ENCODE measurements around the gene CDKL5.
A peak's percentile ranks its signal among the peaks of the same experiment; 100 is the strongest.
"Not testable (repeated sequence)": the region's sequence is repeated elsewhere in the genome, so short reads cannot be mapped to it uniquely, and the experiment has no call there.

The CDKL5 gene

DNA sequence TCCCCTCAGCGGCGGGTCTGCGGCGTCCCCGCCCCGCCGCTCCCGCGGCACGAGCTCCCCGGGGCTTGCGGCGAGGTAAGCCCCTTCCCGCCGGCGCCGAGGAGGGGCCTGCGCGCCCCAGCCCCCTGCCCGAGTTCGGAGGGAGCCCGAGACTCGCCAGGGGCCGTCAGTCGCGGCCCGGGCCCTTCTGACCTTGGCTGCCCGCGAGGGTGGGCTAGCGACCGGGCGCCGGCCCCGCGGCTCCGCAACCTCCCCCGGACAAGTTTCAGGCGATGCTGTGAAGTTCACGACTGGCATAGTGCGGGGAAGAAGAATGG, 554 bp downstream of the CDKL5 start:
- H3K9me2 ChIP-seq (replicated peaks; ENCODE audit: low read depth, low read length), result no peaks in the 10 kb centered on the region
- peak overlapping the region; percentile 77 for H3K4me2 ChIP-seq (ENCODE audit: low read depth, low read length, poor library complexity, severe bottlenecking)
- H3K36me3 ChIP-seq (ENCODE audit: insufficient read depth, low read length), result no peaks in the 10 kb centered on the region
- no peak for TF ChIP-seq EZH2phosphoT487 (IDR thresholded peaks at IDR 0.05; ENCODE audit: borderline replicate concordance)
- TF ChIP-seq, protein P1, sequence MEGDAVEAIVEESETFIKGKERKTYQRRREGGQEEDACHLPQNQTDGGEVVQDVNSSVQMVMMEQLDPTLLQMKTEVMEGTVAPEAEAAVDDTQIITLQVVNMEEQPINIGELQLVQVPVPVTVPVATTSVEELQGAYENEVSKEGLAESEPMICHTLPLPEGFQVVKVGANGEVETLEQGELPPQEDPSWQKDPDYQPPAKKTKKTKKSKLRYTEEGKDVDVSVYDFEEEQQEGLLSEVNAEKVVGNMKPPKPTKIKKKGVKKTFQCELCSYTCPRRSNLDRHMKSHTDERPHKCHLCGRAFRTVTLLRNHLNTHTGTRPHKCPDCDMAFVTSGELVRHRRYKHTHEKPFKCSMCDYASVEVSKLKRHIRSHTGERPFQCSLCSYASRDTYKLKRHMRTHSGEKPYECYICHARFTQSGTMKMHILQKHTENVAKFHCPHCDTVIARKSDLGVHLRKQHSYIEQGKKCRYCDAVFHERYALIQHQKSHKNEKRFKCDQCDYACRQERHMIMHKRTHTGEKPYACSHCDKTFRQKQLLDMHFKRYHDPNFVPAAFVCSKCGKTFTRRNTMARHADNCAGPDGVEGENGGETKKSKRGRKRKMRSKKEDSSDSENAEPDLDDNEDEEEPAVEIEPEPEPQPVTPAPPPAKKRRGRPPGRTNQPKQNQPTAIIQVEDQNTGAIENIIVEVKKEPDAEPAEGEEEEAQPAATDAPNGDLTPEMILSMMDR (conservative IDR thresholded peaks at IDR 0.05; ENCODE audit: low read length), result no peak
- peak overlapping the region; percentile 70 for H3K9ac ChIP-seq (ENCODE audit: low read depth, low read length, poor library complexity, severe bottlenecking)
- no peaks in the 10 kb centered on the region for H3K27me3 ChIP-seq (ENCODE audit: insufficient read depth, low read length, poor library complexity, severe bottlenecking)
- H4K20me1 ChIP-seq (ENCODE audit: insufficient read depth, low read length, poor library complexity, severe bottlenecking), result no peaks in the 10 kb centered on the region
- H3K9me3 ChIP-seq (ENCODE audit: insufficient read depth, low read depth, low read length), result no peaks in the 10 kb centered on the region
- H3K4me3 ChIP-seq (ENCODE audit: low read length, poor library complexity, severe bottlenecking), result peak overlapping the region; percentile 81
- H3F3A ChIP-seq (ENCODE audit: low read depth), result no peaks in the 10 kb centered on the region
- H3K79me2 ChIP-seq (ENCODE audit: insufficient read depth, low read length), result no peaks in the 10 kb centered on the region
- peak overlapping the region; percentile 87 for H2AFZ ChIP-seq (ENCODE audit: low read length)
- peaks cover 5% of the 10 kb centered on the region for H3K4me1 ChIP-seq (ENCODE audit: insufficient read depth, low read length, poor library complexity, severe bottlenecking)

DNA sequence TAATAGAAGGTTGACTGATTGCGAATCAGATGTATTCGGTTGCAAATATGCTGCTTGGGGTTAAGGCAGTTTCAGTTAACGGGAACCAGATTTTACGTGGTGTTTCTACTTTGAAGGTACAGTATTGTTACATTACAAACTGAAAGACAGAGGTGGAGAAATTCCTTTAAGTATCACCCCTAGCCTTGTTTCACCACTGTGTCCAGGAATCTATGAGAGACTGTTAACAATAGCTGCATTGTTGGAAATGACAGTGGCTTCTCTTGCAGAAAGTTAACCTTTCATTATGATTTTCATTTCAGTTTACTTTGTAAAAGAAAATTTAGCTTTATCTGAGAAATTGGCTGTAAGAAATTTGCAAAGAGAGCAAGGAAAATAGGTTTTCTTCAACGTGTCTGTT, 2.6 kb downstream of the CDKL5 start:
- Histone ChIP-seq H3K4me2 (ENCODE audit: low read depth, low read length, poor library complexity, severe bottlenecking) (peak overlapping the region; percentile 77), H3K4me3 (ENCODE audit: low read length, poor library complexity, severe bottlenecking) (no peak overlapping the region), H3K27me3 (ENCODE audit: insufficient read depth, low read length, poor library complexity, severe bottlenecking) (no peaks in the 10 kb centered on the region), H3K4me1 (ENCODE audit: insufficient read depth, low read length, poor library complexity, severe bottlenecking) (peaks cover 5% of the 10 kb centered on the region), H3K9ac (ENCODE audit: low read depth, low read length, poor library complexity, severe bottlenecking) (no peak overlapping the region), H3K9me2 (replicated peaks; ENCODE audit: low read depth, low read length) (no peaks in the 10 kb centered on the region), H2AFZ (ENCODE audit: low read length) (no peak overlapping the region), H3K9me3 (ENCODE audit: insufficient read depth, low read depth, low read length) (no peaks in the 10 kb centered on the region), H3F3A (ENCODE audit: low read depth) (no peaks in the 10 kb centered on the region), H3K36me3 (ENCODE audit: insufficient read depth, low read length) (no peaks in the 10 kb centered on the region), H4K20me1 (ENCODE audit: insufficient read depth, low read length, poor library complexity, severe bottlenecking) (no peaks in the 10 kb centered on the region), H3K79me2 (ENCODE audit: insufficient read depth, low read length) (no peaks in the 10 kb centered on the region)
- TF ChIP-seq, protein P1 (conservative IDR thresholded peaks at IDR 0.05; ENCODE audit: low read length), result no peak
- TF ChIP-seq EZH2phosphoT487 (IDR thresholded peaks at IDR 0.05; ENCODE audit: borderline replicate concordance), result no peak

DNA sequence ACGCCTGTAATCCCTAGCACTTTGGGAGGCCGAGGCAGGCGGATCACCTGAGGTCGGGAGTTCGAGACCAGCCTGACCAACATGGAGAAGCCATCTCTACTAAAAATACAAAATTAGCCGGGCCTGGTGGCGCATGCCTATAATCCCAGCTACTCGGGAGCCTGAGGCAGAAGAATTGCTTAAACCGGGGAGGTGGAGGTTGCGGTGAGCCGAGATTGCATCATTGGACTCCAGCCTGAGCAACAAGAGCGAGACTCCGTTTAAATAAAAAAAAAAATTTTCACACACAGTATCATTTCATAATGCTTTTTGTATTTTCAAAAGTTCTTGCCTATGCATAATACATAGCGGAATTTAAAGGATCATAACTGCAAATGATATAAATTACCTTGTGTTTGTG, 7.9 kb downstream of the CDKL5 start:
- not testable (repeated sequence) for H3K9me2 ChIP-seq (replicated peaks; ENCODE audit: low read depth, low read length); H3K27me3 ChIP-seq (ENCODE audit: insufficient read depth, low read length, poor library complexity, severe bottlenecking); H2AFZ ChIP-seq (ENCODE audit: low read length); H3K9me3 ChIP-seq (ENCODE audit: insufficient read depth, low read depth, low read length); H3K9ac ChIP-seq (ENCODE audit: low read depth, low read length, poor library complexity, severe bottlenecking); H3K4me1 ChIP-seq (ENCODE audit: insufficient read depth, low read length, poor library complexity, severe bottlenecking); H3F3A ChIP-seq (ENCODE audit: low read depth); H3K36me3 ChIP-seq (ENCODE audit: insufficient read depth, low read length); H3K4me3 ChIP-seq (ENCODE audit: low read length, poor library complexity, severe bottlenecking); H3K4me2 ChIP-seq (ENCODE audit: low read depth, low read length, poor library complexity, severe bottlenecking); H4K20me1 ChIP-seq (ENCODE audit: insufficient read depth, low read length, poor library complexity, severe bottlenecking); H3K79me2 ChIP-seq (ENCODE audit: insufficient read depth, low read length)

DNA sequence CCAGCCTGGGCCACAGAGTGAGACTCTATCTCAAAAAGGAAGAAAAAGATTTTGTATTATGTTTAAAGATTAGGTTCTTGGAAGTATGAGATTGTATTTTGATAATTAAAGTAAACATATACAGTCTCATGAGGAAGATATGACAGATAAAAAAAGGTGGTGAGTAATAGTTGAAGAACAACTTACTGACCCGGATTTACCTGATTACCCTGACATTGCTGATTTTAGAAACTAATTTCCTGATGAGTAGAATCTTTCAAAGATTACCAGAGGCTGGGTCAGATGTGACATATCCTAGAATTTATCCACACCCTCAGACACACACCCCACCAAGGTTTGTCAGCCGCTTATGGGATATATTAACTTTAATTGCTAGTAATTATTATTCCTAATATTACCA, 9.5 kb downstream of the CDKL5 start:
- H3K9me2 ChIP-seq (replicated peaks; ENCODE audit: low read depth, low read length), result no peaks in the 10 kb centered on the region
- H2AFZ ChIP-seq (ENCODE audit: low read length), result no peak overlapping the region
- H3K4me1 ChIP-seq (ENCODE audit: insufficient read depth, low read length, poor library complexity, severe bottlenecking), result no peaks in the 10 kb centered on the region
- no peak overlapping the region for H3K9ac ChIP-seq (ENCODE audit: low read depth, low read length, poor library complexity, severe bottlenecking)
- H3K4me3 ChIP-seq (ENCODE audit: low read length, poor library complexity, severe bottlenecking), result no peak overlapping the region
- H3K79me2 ChIP-seq (ENCODE audit: insufficient read depth, low read length), result no peaks in the 10 kb centered on the region
- H3K4me2 ChIP-seq (ENCODE audit: low read depth, low read length, poor library complexity, severe bottlenecking), result no peak overlapping the region
- no peaks in the 10 kb centered on the region for H3K36me3 ChIP-seq (ENCODE audit: insufficient read depth, low read length)
- H3K27me3 ChIP-seq (ENCODE audit: insufficient read depth, low read length, poor library complexity, severe bottlenecking), result no peaks in the 10 kb centered on the region
- no peaks in the 10 kb centered on the region for H4K20me1 ChIP-seq (ENCODE audit: insufficient read depth, low read length, poor library complexity, severe bottlenecking)
- no peaks in the 10 kb centered on the region for H3F3A ChIP-seq (ENCODE audit: low read depth)
- TF ChIP-seq, protein P1 (conservative IDR thresholded peaks at IDR 0.05; ENCODE audit: low read length), result no peak
- TF ChIP-seq EZH2phosphoT487 (IDR thresholded peaks at IDR 0.05; ENCODE audit: borderline replicate concordance), result no peak
- no peaks in the 10 kb centered on the region for H3K9me3 ChIP-seq (ENCODE audit: insufficient read depth, low read depth, low read length)
